GM19395 (cell line): ENCODE results near the gene ATP8A2.
A peak's percentile ranks its signal among the peaks of the same experiment; 100 is the strongest.
"Not testable (repeated sequence)": the region's sequence is repeated elsewhere in the genome, so short reads cannot be mapped to it uniquely, and the experiment has no call there.

Experiments used
- ATAC-seq: cut with Tn5 transposase; IDR thresholded peaks from one replicate; pipeline ENCODE4 v1.9.1; 2021; ENCODE audit warnings: mild to moderate bottlenecking, moderate library complexity; ENCODE audit not compliant: unreplicated experiment

The ATP8A2 gene

DNA sequence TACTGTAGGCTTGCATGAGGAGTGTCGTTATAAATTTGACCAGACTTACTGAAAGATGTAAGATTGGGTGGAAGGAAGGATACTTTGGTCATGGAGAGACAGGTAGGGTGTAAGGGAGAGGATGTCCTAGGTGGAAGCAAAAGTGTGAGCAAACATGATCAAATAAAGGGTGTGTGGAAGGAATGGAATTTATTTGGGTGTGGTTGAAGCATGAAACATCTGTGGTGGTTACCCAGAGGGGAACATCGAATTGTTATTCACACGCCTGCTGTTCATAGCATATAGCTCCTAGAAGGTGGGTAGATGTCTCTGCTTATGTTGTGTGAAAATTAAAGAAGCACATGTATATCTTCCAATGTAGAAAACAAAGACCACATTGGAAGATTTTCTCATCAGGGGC, 157.7 kb downstream of the ATP8A2 start:
- ATAC-seq: no peak

DNA sequence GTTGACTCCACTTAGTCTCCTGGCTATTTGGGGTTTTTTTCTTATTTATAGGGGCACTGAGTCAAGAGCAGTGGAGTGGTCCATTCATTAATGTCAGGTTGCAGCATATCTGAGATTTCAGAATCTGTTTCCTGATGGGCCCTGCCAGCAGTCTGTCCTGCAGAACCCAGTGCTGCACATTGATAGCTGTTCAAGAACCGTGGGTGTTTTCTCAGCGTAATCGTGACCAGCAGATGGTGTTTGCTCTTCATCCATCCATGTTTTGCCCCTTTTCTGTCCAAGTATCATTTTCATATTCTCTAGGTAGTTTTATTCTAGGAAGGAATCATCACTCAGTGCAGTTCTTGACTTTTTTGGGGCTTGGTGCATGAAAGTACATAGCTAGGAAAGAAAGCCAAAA, 166.5 kb downstream of the ATP8A2 start:
- ATAC-seq: no peak

DNA sequence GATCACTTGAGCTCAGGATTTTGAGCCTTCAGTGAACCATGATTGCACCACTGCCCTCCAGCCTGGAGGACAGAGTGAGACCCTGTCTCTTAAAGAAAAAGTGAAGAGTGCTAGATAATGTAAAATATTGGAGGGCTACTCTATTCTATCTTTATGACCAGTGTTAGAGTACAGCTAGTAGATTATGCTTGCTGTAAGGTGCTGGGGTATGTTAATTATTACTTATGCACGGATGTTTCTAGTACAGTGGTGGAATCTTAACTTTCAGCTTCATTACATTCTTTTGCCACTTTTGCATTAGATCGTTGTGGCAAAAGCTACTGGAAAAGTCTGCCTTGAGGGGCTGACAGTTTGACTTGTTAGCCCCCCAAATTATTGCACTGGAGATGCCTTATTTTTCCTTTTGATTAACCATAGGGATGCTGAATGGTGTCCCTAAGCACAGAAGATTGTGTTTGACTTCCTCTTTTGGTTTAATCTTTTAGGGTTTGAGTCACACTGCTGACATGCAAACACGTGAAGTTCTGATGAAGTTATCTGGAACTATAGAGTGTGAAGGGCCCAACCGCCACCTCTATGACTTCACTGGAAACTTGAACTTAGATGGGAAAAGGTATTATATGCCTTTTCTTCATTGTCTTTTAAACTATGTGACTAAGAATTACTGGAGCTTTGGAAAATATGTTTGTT, 169.8 kb downstream of the ATP8A2 start:
- peak; percentile 86 for ATAC-seq

DNA sequence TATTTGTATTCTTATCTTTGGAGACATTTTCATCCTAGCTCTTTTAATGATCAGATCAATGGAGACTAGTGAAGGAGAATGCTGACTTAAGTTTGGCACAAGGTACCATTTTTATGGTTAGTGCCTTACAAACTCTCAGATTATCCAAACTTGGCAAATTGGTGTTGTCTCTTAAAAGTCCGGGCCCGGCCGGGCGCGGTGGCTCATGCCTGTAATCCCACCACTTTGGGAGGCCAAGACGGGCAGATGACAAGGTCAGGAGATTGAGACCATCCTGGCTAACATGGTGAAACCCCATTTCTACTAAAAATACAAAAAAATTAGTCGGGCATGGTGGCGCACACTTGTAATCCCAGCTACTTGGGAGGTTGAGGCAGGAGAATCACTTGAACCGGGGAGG, 177.2 kb downstream of the ATP8A2 start:
- ATAC-seq: not testable (repeated sequence)

DNA sequence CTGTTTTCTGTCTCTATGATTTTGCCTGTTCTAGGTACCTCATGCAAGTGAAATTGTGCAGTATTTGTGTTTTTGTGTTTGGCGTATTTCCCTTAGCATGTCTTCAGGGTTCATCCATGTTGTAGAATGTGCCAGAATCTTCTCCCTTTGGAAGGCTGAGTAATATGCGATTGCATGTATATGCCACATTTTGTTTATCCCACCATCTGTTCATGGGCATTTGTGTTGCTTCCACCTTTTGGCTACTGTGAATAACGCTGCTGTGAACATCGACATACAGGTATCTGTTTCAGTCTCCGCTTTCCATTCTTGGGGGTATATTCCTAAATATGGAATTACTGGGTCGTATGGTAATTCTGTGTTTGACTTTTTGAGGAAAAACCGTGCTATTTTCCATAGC, 190.0 kb downstream of the ATP8A2 start:
- ATAC-seq: no peak

DNA sequence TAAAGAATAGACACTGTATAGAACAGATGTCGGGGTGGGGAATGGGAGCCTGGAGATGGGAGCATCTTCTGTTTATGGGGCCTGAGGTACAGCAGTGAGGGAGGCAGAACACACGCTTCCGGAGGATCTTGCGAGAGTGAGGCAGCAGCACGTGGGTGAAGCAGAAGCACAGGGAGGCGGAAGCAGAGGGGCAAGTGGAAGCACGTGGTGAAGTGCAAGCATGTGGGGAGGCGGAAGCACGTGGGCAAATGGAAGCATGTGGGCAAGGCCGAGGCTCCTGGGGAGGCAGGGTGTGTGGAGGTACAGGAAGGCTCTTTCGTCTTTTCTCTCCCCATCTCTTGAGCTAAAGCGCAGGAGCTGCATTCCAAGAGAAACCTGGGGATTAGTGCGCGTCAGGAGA, 198.4 kb downstream of the ATP8A2 start:
- ATAC-seq: no peak

DNA sequence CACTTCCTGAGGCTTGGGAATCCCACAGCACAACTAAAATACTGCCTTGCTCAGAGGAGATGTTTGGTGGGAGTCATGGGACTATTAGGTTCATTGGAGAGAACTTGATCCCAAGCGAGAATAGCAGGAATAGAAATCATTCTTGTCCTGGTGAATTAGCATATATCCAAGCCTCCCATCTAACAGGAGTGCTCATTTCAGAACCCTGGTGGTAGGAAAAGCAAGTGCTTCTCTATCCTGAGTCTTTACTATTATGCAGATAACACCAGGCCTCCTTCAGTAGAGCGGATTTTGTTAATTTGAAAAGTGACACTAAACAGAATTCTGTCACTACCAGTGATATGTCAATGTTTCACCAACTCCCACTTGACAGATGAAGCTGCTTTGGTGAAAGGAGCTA, 199.5 kb downstream of the ATP8A2 start:
- ATAC-seq: no peak

DNA sequence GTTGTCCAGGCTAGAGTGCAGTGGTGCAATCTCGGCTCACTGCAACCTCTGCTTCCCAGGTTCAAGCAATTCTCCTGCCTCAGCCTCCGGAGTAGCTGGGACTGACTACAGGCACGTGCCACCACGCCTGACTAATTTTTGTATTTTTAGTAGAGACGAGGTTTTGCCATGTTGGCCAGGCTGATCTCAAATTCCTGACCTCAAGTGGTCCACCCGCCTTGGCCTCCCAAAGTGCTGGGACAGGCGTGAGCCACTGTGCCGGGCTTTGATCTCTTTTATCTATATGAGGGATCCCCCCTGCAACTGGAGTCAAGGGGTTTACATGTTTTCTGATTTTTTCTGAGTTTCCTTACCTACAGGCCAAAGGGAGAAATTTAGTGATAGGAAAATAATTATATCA, 200.4 kb downstream of the ATP8A2 start:
- not testable (repeated sequence) for ATAC-seq

DNA sequence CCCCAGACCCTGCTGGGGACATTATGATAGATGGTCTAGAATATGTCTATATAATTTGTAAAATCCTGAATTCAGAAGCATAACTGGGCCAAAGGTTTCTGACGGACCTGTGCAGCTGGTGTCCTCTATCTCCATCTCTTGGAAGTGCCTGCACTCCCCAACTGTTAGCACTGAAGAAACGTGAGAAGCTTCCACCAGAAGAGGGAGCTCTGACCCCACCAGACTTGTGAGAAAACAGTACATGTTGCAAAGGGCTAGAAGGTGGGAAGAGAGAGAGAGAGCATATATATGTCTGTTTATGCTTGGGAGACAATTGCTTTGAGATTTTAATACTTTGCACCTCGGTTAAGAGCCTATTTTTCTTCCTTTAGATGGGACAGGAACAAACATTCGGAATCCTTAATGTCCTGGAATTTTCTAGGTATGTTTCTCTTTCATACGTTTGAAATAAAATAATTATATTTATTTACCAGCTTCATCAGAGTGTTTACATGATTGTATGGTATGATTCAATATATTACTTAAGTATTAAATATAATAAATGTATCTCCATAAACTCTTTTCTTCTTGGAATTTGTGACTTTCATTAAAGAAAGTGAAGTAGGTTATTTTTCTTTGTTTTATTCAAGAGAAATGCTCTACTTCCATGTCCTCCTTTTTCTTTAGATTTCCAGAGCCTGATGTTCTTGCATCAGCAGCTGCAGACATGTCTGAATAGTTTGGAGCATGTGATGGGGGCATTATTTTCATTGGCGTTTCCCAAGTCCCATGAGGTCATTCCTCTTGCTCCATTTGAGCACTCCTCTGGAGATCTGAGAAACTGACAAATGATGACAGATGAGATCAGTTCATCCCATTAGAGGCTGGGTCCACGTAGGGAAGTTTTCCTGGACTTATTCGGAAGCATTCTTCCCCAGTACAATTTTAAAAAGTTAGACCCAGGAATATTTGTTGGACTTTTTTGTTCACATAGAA, 202.9 kb downstream of the ATP8A2 start:
- no peak for ATAC-seq

DNA sequence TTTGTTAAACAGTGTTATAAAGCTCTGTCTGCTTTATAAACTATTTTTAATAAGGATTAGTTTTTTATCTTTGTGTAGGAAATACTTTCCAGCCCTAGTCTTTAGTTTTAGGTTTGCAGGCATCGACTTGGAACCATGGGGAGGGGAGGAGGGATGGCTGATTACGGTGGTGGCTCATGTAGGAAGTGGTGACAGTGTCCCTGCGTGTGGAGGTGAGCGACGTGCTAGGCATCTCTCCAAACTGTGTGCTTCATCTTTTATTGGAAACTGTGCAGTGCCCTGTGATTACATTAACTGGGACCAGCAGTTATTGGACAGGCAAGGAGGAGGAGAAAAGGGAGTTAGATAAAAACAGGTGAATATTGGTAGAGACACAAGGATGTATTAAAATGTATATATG, 203.8 kb downstream of the ATP8A2 start:
- ATAC-seq: no peak

DNA sequence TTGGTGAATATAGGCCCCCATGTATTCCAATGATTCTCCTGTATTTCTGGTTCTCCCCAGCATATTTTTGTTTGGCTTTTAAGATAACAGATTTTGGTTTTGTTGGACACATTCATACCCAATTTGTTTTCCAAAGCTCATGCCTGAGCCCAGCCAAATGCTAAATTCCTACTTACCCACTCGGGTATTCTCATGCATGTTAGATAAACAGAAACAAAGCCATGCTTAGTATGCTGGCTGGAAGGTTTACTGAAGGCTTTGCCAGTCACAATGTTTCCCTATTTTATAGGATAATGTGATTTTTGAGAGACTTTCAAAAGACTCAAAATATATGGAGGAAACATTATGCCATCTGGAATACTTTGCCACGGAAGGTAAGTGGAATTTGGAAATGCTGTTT, 206.8 kb downstream of the ATP8A2 start:
- no peak for ATAC-seq

DNA sequence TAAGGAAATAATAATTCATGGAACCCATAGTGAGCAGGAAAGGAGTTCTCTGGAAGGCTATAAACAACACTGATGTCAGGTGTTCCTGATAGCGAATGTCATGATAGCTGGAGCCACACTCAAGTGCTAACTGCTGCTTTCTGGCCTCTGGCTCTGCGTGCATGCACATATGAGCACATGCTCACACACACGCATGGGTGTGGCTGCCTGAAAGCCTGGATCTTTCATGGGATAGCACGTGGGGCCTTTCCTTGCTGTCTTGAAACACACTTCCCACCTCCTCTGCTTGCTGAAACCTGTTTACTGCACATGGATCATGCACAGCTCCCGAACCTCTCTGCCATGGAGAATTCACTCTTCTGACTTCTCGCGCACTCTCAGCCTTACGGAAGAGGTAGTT, 207.4 kb downstream of the ATP8A2 start:
- no peak for ATAC-seq

DNA sequence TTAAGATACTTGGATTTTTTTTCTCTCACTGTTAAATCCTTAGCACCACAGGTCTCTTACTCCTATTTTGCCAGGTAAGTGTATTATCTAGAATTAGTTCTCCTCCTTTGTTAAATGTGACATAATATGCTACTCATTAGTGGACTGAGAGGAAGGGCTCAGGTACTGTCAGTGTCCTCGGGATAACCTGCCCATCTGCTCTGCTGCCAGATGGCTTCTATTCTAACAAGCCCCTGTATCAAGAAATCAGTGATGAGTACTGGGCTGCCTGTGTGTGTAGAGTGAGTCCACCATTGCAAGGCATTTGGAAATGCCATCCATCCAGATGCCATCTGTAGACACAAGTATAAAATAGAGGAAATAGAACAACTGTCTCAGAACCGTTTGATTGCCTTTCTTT, 209.6 kb downstream of the ATP8A2 start:
- no peak for ATAC-seq

DNA sequence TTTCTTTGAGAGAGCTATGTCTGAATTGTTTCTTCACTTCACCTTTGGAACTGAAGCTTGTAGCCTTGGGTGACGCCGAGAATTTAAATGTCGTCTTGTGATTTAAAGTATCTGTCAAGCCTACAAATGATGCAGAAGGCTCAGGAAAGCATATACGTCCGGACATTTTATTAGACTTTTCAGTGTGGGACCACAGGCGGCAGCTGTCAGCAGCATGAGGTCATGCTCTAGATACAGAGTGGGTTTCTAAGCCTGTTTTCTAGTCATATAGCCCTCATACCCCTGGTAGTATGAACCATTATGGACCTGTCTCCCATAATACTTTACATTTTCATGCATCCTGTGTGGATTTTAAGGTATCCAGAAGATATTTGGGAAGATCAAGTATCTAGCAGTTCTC, 212.3 kb downstream of the ATP8A2 start:
- no peak for ATAC-seq

DNA sequence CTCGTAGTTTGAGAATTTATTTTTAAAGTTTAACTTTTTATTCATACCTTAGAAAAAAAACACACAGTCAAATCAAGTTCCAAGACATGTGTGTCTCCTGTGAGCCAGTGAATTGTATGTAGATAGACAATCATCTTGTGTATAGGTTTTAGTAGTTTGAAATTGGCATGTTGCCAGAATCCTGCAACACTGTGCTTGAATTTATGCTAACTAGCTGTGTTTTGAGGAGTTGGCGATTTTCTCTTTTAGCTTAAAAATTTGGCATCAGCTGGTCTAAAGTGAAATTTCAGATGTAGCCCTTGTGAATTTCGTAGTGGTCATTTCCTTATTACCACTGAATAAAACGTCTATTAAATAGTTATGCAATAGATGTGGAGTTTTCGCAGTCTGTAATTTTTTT, 213.2 kb downstream of the ATP8A2 start:
- no peak for ATAC-seq

DNA sequence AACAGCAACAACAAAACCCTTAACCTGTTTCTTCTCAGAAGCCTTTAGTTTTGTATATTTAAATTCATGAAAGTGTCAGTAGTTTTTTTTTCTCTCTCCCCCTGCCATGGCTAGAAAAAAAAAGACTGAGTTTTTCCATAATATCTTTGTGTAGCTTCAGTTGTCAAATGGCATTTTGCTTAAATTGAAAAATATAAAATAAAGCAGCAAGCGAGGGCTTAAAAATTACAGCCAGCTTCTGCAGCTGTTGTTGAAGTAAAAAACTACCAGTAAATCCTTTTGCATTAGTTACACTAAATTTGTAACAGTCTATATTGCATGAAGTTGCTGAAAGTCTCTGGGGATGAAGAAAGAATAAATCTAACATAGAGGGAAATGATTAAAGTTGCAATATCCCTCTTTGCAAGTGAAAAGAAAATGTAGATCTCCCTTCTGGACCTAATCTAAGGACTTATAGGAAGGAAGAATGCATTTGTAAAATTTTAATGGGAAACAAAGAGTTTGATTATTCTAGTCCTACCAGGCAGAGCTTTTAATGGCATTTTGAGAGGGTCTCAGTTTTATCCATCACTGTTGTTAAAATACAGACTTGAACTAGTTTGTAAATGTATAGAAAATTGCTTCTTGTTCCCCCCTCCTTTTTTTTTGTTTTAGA, 215.7 kb downstream of the ATP8A2 start:
- ATAC-seq: no peak

DNA sequence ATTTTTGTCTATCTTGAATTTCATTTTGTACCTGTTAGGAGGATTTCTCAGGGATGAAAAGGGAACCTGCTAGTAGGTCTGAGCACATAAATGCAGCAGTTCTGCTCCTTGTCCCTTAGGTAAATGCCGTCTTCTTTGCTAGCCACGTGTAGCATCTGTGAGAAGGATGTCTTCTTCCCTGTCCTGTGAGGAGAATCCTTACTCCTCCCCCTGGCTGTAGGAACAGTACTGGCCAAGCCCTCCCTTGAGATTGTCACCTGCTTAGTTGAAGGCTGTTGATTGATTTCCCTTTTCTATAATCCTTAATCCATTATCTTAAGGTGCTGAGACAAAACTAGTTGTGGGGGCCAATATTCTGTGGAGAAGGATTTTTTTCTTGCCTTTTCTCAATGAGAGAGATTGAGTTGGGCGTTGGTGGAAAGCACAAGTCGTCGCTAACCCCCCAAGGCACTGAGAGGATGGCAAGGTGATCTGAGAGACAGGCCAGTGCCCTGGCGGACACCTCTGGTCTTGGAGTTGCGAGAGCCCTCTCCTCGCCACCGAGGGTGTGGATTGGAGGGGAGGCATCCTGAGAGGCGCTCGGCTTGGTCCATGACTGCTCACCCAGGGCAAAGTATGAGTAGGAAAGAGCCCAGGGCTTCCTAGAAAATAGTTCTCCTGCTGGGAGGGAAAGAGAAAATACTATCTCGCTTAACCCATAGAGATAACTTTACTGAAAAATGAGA, 216.7 kb downstream of the ATP8A2 start:
- ATAC-seq: no peak

DNA sequence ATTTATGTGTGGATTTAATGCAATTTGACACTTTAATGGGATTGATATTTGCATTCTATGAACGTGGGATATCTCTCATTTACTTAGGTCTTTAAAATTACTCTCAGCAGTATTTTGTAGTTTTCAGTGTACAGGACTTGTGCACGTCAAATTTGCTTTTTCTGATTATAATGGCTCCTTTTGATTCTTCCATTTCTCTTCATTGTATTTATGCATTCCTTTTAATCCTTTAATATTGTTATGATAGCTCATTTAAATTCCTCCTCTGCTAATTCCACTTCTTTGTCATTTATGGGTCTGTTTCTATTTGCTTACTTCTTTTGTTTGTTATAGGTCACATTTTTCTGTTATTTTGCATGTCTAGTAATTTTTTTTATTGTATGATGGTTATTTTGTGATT, 226.6 kb downstream of the ATP8A2 start:
- no peak for ATAC-seq

DNA sequence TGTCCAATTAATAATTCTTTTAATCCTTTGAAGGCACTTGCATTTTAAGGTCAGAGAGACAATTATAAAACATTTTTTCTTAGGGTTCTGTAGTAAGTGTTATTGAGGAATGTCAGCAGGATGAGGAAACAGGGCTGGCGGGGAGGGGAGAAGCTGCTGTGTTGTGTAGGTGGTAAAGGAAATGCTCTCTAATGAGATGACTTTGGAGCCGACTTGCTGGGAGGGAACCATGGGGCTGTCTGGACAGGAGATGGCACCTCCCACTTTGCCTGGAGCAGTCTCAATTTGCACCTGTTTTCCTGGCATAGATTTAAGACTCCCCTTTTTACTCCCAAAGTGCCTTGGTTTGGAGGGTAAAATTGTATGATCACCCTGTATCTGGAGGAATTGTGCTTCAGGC, 230.4 kb downstream of the ATP8A2 start:
- no peak for ATAC-seq

DNA sequence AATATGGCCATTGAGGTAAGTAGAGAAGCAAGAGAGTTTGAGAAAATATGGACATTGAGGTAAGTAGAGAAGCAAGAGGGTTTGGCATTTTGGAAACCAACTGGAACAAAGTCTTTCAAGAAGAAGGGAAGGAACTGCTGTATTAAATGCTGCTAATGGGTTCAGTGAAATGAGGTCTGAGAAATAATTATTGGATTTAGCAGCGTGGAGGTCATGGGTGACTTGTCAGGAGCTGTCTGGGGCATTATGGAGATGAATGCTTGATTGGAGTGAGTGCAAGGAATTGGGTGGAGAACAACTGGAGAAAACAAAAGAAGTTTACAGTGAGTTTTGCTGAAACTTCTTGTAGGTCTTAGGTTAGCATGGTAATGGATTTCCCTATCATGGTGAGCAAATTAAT, 232.3 kb downstream of the ATP8A2 start:
- no peak for ATAC-seq

DNA sequence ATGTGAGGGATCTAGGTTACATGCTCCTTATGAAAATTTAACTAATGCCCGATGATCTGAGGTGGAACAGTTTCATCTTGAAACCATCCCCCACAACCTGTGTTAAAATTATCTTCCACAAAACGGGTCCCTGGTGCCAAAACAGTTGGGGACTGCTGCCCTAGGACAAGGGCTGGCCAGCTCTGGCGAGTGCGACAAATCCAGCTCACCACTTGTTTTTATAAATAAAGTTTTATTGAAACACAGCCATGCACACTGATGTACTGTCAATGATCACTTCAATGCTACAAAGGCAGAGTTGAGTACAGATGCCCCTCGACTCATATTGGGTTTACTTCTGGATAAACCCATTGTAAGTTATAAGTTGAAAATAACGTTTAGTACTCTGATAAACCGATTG, 235.3 kb downstream of the ATP8A2 start:
- ATAC-seq: no peak
